ENCODE results near the gene PDE4D. TPM values are rescaled to one million over a fixed set of nuclear protein-coding genes. Genes with fewer than 3 reads are reported as not detected.
"Not testable (repeated sequence)": the region's sequence is repeated elsewhere in the genome, so short reads cannot be mapped to it uniquely, and the experiment has no call there.

PDE4D gene
- total RNA-seq, 2 donors from 2014 or later = 33.8 to 82.6 TPM

- ATAC-seq (peak in 1 of 2 donors; percentile 46), DNase-seq (no peak)
- intact Hi-C loops (cut with DNase I) = no loop called here
Observed at GRCh38 chr5:59693492-59694309, 199.8 kb downstream of the PDE4D start.

GRCh38 chr5:59685793-59686192 is 207.7 kb downstream of the PDE4D start:
- DNase-seq (no peak), ATAC-seq (no peak)
- intact Hi-C loops (cut with DNase I) = no loop called here

DNA sequence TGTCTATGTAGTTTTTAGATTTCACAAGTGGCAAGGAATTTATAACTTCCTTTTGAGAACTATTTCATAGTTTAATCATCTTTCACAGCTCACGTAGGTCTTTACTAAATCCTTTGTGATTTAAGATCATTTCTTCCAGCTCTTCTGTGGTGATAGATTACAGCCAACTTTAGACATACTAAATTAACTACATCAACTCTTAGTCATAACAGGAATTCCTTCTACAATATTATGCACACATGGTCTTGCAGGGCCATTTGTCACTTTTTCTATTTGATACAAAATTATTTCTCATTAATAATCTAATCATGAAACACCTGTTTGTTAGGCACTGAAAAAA is 208.4 kb downstream of the PDE4D start:
- intact Hi-C loops (cut with DNase I) = no loop called here
- DNase-seq (no peak), ATAC-seq (no peak)

- intact Hi-C loops (cut with DNase I) = no loop called here
- no peak for ATAC-seq
- no peak for DNase-seq
Observed at GRCh38 chr5:59684388-59685190, 208.9 kb downstream of the PDE4D start.

DNA sequence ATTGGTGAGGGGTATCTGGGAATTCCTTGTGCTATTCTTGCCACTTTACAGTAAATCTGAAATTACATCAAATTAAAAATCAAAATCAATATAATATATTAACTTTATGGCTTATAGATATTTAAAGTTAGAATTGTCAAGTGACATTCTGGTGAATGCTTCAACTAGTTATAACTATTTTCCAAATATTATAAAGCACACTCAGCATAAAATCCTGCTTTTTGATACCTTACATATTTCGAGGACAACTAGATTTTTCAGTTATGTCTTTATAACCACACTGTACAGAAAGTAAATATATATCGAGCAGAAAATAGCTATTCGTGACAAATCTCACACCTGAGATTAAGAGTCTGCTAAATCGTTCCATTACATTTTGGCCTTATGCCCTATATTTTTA is 210.2 kb downstream of the PDE4D start:
- DNase-seq (no peak), ATAC-seq (no peak)
- intact Hi-C loops (cut with DNase I) = no loop called here

- DNase-seq (no peak), ATAC-seq (no peak)
- intact Hi-C loops (cut with DNase I) = no loop called here
Observed at GRCh38 chr5:59682542-59682941, 211.0 kb downstream of the PDE4D start.

DNA sequence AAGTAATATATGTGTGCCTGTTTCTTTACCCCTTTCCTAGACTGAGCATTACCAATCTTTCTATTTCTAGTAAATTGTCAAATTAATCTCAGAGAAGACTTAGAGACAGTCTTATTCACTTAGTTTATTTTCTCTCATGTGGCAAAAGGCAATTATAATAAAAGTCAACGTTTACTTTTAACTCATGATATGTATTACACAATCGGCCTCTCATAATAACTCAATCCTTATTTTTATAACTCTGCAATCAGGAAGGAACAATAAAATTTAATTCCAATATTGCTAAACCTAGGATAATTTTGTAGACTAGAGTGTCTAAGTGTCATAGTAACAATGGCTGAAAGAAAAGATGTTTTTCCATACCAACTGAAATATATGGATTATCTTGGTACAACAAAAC is 214.6 kb downstream of the PDE4D start:
- intact Hi-C loops (cut with DNase I) = loop anchor here in 1 of 2 donors (10.0 kb wide), 1 partner anchor 116 kb away; no protein-coding TSS in a partner anchor

GRCh38 chr5:59674763-59675162 is 218.8 kb downstream of the PDE4D start:
- DNase-seq = no peak
- intact Hi-C loops (cut with DNase I) = loop anchor here (5.0 to 10.0 kb wide), 3 partner anchors 120 to 282 kb away; no protein-coding TSS in a partner anchor
- ATAC-seq = no peak

More for the DNA sequence above, 214.6 kb downstream of the PDE4D start:
- no peak for DNase-seq
- ATAC-seq = no peak

- DNase-seq (no peak), ATAC-seq (peak in 1 of 2 donors; percentile 33)
- intact Hi-C loops (cut with DNase I) = loop anchor here (2.0 to 10.0 kb wide), 4 partner anchors 121 to 283 kb away; no protein-coding TSS in a partner anchor
Observed at GRCh38 chr5:59673438-59674058, 220.0 kb downstream of the PDE4D start.

DNA sequence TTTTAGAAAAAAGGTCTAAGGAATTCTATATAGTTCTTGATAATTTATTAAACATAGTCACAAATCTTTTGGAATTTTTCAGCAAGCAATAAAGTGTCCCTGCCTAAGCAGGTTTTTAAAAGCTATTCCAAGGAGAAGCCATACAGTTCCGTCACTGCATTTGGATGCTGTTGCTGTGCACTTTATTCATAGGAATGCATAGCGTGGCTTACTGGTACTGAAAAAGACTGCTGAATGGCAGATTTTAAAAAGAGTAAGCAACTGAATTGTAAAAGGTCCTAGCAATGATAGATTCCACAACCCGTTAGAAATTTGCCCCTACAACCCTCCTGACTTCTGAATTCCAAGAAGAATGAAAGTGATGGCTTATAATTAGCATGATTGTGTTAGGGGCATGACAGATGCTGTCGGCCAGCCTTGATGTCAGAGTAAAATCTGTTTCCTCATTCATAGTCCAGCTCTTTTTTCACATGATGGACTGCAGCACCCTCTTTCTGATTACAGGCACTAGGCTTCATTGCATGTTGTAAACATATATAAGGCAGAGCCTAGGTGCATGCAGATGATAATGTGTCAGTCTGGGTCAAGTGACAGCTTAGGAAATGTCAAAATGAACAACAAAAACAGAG is 227.0 kb downstream of the PDE4D start:
- DNase-seq = no peak
- ATAC-seq = no peak
- intact Hi-C loops (cut with DNase I) = loop anchor here in 1 of 2 donors (10.0 kb wide), 1 partner anchor 472 kb away; no protein-coding TSS in a partner anchor

DNA sequence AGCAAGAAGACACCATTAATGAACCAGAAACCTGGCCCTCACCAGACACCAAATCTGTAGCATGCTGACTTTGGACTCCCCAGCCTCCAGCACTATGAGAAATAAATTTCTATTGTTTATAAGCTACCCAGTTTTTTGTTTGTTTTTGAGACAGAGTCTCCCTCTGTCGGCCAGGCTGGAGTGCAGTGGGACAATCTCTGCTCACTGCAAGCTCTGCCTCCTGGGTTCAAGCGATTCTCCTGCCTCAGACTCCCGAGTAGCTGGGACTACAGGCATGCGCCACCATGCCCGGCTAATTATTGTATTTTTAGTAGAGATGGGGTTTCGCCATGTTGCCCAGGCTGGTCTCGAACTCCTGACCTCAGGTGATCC is 227.7 kb downstream of the PDE4D start:
- DNase-seq, ATAC-seq: not testable (repeated sequence)
- intact Hi-C loops (cut with DNase I) = loop anchor here in 1 of 2 donors (10.0 kb wide), 1 partner anchor 471 kb away; no protein-coding TSS in a partner anchor

- DNase-seq = no peak
- ATAC-seq = peak in 1 of 2 donors; percentile 15
- intact Hi-C loops (cut with DNase I) = loop anchor here in 1 of 2 donors (10.0 kb wide), 1 partner anchor 470 kb away; no protein-coding TSS in a partner anchor
Observed at GRCh38 chr5:59665086-59665831, 228.3 kb downstream of the PDE4D start.

DNA sequence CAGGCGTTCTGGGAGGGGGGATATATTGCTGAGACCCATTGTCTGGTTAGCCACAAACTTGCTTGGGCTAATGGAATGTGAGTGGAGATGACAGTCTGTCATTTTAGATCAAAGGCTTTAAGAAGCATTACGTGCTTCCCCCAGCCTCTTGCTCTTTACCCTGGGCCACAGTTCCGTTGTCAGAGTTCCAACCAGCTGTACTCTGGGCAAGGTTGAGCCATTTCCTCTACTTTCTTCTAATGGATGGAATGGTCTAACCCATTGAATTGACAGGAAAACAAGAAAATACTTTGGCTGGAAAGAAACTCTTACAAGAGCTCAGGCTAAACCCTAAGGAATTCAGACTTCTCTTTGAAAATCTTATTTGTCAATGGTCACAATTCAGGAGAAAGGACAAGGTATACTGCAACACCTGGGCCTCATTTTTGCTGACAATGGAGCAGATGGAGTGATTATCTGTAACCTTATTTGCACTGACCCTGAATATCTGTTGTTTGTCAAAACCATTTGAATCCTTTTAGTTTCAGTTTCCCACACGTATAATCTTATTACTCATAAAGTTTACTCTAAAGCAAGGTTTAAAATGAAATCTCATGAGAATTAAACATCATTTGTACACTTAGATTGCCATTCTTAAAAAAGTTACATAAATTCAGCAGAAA is 231.4 kb downstream of the PDE4D start:
- intact Hi-C loops (cut with DNase I) = loop anchor here in 1 of 2 donors (10.0 kb wide), 1 partner anchor 467 kb away; no protein-coding TSS in a partner anchor
- DNase-seq = no peak
- ATAC-seq = no peak

GRCh38 chr5:59661311-59661710 is 232.2 kb downstream of the PDE4D start:
- no peak for ATAC-seq
- intact Hi-C loops (cut with DNase I) = loop anchor here in 1 of 2 donors (10.0 kb wide), 1 partner anchor 467 kb away; no protein-coding TSS in a partner anchor
- DNase-seq = no peak

- no peak for DNase-seq
- peak in 1 of 2 donors; percentile 47 for ATAC-seq
- intact Hi-C loops (cut with DNase I) = loop anchor here in 1 of 2 donors (10.0 kb wide), 1 partner anchor 466 kb away; no protein-coding TSS in a partner anchor
Observed at GRCh38 chr5:59660737-59661136, 232.8 kb downstream of the PDE4D start.

DNA sequence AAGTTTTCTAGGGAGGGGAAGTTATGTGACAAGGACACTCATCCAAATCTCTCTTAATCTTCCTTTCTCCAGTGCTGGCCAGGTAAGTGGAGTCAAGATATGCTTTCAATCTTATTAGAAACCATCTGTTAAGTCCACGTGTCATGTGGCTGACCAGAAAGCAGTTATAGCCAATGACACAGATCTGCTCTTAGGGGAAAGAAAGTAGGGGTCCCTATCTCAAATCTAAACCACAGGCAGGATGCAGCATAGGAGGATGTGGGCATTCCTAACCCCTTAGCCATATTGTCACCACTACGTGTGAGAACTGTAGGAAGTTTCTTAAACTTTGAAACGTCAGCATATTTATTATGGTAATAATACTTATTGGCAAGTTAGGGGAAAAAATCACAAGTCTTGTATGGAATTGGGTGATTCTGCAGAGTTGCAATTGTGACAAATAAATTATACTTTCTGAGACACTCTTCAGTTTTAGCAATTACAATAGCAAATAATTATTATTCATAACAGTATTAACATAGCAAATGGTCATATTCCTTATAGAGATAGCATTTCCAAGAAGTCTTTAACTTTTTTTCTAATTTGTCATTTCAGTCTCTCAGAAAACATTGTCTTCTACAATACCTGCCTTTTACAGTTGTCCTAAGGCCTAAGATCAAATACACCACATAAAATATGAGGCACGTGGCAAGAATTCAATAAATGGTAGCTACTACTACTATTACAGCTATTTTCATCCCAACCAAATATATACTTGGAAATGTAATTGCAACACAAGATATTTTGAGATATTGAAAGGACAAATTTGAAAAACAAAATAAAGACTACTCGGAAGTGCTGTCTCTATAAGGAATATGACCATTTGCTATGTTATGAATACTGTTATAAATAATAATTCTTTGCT is 236.9 kb downstream of the PDE4D start:
- DNase-seq = no peak
- intact Hi-C loops (cut with DNase I) = no loop called here
- ATAC-seq = no peak

Data from left cardiac atrium (tissue), 4 donors.